Activated naive CD4-positive, alpha-beta T cell treated with anti-CD3 and anti-CD28 coated beads for 36 hours (primary cell): ENCODE measurements around the gene WRAP53. TPM values are rescaled to one million over a fixed set of nuclear protein-coding genes. Genes with fewer than 3 reads are reported as not detected.

Experiments used
- CTCF ChIA-PET: fragments of 350-600 bp; sonication (Branson Sonifier 250); formaldehyde crosslinking; loops from one replicate; lab custom pipeline; 2021; ENCODE audit warnings: antibody characterized with exemption; lab: Charles Lee
- DNase-seq: peaks from one replicate; pipeline ENCODE4 v3.0.0-alpha.2; 2020
- H3K27ac Mint-ChIP-seq: one replicate; pipeline ENCODE4 v1.8.0; 2021; ENCODE audit warnings: mild to moderate bottlenecking, mixed read lengths
- H3K27me3 Mint-ChIP-seq: one replicate; pipeline ENCODE4 v1.8.0; 2021; ENCODE audit warnings: low read depth, mixed read lengths
- H3K36me3 Mint-ChIP-seq: one replicate; pipeline ENCODE4 v1.8.0; 2021; ENCODE audit warnings: low read depth, mixed read lengths
- H3K4me1 Mint-ChIP-seq: one replicate; pipeline ENCODE4 v1.8.0; 2021; ENCODE audit warnings: low read depth, mixed read lengths
- H3K4me3 Mint-ChIP-seq: one replicate; pipeline ENCODE4 v1.8.0; 2021; ENCODE audit warnings: mild to moderate bottlenecking, moderate library complexity, mixed read lengths
- H3K9me3 Mint-ChIP-seq: one replicate; pipeline ENCODE4 v1.8.0; 2021; ENCODE audit warnings: mixed read lengths
- intact Hi-C: fragments of 100-400 bp; cut with micrococcal nuclease; formaldehyde crosslinking; loops from one replicate; pipeline ENCODE4 v1.15.1; 2023
- total RNA-seq, 2 experiments: library from RNA; stranded (reverse); gene quantifications; one replicate each; pipeline ENCODE4 v1.2.3, GENCODE V29; 2021

Gene WRAP53
- total RNA-seq, 2 experiments from 2014 or later, result 13.7 to 14.7 TPM

DNA sequence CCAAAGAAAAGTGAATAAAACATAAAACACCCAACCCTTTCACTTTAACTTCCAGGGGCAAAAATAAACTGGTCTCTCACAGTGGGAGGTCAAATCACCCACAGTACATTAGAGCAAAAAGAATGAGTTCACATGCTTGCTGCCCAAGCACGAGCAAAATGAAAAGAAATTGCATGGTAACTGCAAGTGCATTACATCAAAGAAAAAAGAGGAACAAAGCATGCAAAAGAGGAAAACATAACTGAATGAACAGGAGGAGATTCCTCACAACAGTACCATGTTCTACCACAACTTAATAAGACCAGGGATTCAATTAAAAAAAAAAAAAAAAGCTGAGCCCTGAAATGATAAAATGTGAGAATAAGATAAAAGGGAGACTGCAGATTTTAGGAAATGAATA, 41.5 kb downstream of the WRAP53 start:
- no peaks in the 10 kb centered on the region for H3K4me1 Mint-ChIP-seq
- no peaks in the 10 kb centered on the region for H3K36me3 Mint-ChIP-seq
- DNase-seq, result no peak
- H3K9me3 Mint-ChIP-seq, result no peaks in the 10 kb centered on the region
- peaks cover 3% of the 10 kb centered on the region for H3K27me3 Mint-ChIP-seq
- intact Hi-C loops, result no loop called here
- H3K27ac Mint-ChIP-seq, result no peak overlapping the region
- no peak overlapping the region for H3K4me3 Mint-ChIP-seq
- CTCF ChIA-PET, result interaction anchor here (0.5 to 1.2 kb wide), 2 partner anchors 260 to 364 kb away, joined by 3 to 5 read pairs; no protein-coding TSS in a partner anchor

DNA sequence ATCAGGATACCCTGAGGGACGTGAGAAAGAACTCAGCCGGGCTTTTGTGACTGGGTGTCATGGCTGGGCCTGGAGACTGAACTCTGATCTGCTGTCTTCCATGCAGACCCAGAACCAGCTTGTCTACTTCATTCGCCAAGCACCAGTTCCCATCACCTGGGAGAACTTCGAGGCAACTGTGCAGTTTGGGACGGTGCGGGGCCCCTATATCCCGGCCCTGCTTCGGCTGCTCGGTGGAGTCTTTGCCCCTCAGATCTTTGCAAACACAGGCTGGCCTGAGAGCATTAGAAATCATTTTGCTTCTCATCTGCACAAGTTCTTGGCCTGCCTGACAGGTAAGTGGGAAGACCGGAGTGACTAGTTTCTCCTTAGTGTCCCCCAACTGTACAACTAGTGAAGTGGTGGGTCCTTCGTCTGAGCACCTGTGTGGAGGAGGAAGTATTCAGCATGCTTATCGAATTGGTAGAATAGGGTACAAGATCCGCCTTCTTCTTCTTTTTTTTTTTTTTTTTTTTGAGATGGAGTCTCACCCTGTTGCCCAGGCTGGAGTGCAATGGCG, 44.8 kb downstream of the WRAP53 start:
- no peaks in the 10 kb centered on the region for H3K4me1 Mint-ChIP-seq
- CTCF ChIA-PET, result no interaction called here
- no peak overlapping the region for H3K4me3 Mint-ChIP-seq
- no peak overlapping the region for H3K27ac Mint-ChIP-seq
- DNase-seq, result no peak
- H3K9me3 Mint-ChIP-seq, result no peaks in the 10 kb centered on the region
- no peaks in the 10 kb centered on the region for H3K36me3 Mint-ChIP-seq
- intact Hi-C loops, result no loop called here
- no peaks in the 10 kb centered on the region for H3K27me3 Mint-ChIP-seq

DNA sequence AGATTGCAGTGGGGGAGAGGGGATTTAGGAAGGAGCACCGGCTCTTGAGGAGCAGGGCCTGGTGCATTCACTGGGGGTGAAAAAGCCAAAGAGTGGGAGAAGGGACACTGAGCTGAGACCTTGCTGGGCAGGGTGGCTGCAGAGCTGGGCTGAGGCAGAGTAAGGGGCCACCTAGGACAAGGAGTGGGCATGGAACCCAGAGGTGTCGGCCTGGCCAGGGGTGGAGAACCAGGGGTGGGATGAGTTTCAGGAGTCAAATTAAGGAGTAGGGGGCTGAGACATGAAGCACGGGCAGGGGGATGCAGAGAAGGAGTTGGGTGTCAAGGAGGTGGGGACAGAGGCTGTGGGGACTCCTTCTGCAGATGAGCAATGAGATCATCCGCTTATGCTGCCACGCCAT, 49.3 kb downstream of the WRAP53 start:
- no peaks in the 10 kb centered on the region for H3K4me1 Mint-ChIP-seq
- peaks cover 7% of the 10 kb centered on the region for H3K27me3 Mint-ChIP-seq
- no peaks in the 10 kb centered on the region for H3K36me3 Mint-ChIP-seq
- intact Hi-C loops, result no loop called here
- no peak overlapping the region for H3K27ac Mint-ChIP-seq
- CTCF ChIA-PET, result interaction anchor here (0.7 kb wide), 1 partner anchor 338 kb away, joined by 4 read pairs; no protein-coding TSS in a partner anchor
- no peaks in the 10 kb centered on the region for H3K9me3 Mint-ChIP-seq
- DNase-seq, result no peak
- H3K4me3 Mint-ChIP-seq, result no peak overlapping the region

DNA sequence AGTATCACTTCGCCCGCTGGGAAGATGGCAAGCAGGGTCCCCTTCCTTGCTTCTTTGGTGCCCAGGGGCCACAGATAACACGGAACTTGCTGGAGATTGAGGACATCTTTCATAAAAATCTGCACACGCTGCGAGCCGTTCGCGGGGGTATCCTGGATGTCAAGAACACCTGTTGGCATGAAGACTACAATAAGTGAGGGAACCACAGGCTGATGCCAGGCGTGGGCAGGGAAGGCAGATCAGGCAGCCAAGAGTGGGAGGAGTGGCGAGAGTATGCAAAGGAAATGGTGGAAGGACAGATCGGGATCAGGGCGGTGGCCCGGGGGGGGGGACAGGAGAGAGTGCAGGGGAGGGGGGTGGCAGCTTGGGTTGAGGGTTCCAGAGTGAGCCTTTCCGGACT, 51.5 kb downstream of the WRAP53 start:
- Mint-ChIP-seq H3K4me1 (no peaks in the 10 kb centered on the region), H3K36me3 (no peaks in the 10 kb centered on the region), H3K9me3 (no peaks in the 10 kb centered on the region), H3K27me3 (peaks cover 7% of the 10 kb centered on the region), H3K27ac (no peak overlapping the region), H3K4me3 (no peak overlapping the region)
- CTCF ChIA-PET, result no interaction called here
- intact Hi-C loops, result no loop called here
- no peak for DNase-seq

DNA sequence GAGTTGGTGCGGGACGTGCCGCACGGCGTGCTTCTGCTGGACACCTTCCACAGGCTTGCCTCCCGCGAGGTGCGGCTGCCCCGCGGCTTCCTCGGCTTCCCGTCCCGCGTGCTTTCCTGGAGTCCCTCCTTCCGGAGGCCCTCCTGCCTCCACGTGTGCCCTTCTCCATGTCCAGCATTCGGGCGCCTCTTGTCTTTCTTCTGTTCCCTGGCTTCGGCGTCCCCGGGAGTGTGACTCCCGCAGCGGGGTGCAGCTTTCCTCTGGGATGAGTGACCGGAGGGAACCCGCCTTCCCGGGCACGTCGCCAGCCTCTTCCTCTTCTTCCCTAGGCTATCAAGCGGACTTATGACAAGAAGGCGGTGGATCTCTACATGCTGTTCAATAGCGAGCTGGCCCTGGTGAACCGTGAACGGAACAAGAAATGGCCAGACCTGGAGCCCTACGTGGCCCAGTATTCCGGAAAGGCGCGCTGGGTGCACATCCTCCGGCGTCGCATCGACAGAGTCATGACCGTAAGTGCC, 52.3 kb downstream of the WRAP53 start:
- peaks cover 7% of the 10 kb centered on the region for H3K27me3 Mint-ChIP-seq
- no peaks in the 10 kb centered on the region for H3K9me3 Mint-ChIP-seq
- H3K4me1 Mint-ChIP-seq, result no peaks in the 10 kb centered on the region
- CTCF ChIA-PET, result no interaction called here
- intact Hi-C loops, result no loop called here
- no peak overlapping the region for H3K4me3 Mint-ChIP-seq
- no peak overlapping the region for H3K27ac Mint-ChIP-seq
- no peaks in the 10 kb centered on the region for H3K36me3 Mint-ChIP-seq
- DNase-seq, result no peak

DNA sequence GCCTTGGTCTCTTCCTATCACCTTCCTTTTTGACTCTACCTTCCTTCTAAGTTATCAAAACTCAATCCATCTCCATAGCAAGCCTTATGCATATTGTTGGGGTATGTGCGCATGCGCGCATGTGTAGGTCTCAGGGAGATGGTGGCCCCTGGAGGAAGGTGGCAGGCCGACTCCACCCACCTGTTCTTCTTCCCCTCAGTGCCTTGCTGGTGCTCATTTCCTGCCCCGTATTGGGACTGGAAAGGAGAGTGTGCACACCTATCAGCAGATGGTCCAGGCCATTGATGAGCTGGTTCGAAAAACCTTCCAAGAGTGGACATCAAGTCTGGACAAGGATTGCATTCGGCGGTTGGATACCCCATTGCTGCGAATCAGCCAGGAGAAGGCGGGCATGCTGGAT, 54.5 kb downstream of the WRAP53 start:
- Mint-ChIP-seq H3K4me1 (no peaks in the 10 kb centered on the region), H3K36me3 (no peaks in the 10 kb centered on the region), H3K9me3 (no peaks in the 10 kb centered on the region), H3K27ac (no peak overlapping the region), H3K27me3 (peaks cover 7% of the 10 kb centered on the region), H3K4me3 (no peak overlapping the region)
- CTCF ChIA-PET, result interaction anchor here (0.6 to 2.7 kb wide), 21 partner anchors 8 to 372 kb away, joined by 3 to 15 read pairs (median 4); partner anchors contain the start of gene KDM6B
- intact Hi-C loops, result loop anchor here (1.0 kb wide), 4 partner anchors 109 to 315 kb away; no protein-coding TSS in a partner anchor
- no peak for DNase-seq

DNA sequence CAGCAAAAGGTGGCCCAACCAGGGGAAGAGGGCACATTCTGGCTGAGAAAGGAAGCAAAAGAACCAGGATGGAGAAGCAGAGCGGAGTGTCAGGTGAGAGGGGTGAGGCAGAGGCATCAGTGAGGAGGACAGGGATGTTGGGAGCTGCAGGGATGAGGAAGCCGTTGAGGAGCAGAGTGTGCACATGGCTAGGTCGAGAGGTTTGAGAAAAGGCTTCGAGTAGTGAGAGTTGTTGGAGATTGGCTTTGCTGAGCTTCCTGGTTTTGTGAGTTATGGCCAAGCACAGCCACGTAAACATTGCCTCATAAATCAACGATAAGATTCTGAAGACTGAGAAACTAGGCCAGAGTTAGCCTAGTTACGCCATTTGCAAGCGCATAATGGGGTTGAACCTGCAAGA, 56.1 kb downstream of the WRAP53 start:
- intact Hi-C loops, result no loop called here
- Mint-ChIP-seq H3K36me3 (no peaks in the 10 kb centered on the region), H3K27me3 (peaks cover 8% of the 10 kb centered on the region), H3K27ac (no peak overlapping the region), H3K4me1 (no peaks in the 10 kb centered on the region), H3K9me3 (no peaks in the 10 kb centered on the region), H3K4me3 (no peak overlapping the region)
- CTCF ChIA-PET, result interaction anchor here (0.6 to 2.7 kb wide), 14 partner anchors 57 to 367 kb away, joined by 3 to 15 read pairs (median 4); partner anchors contain the start of genes NAA38 and TP53
- DNase-seq, result no peak

DNA sequence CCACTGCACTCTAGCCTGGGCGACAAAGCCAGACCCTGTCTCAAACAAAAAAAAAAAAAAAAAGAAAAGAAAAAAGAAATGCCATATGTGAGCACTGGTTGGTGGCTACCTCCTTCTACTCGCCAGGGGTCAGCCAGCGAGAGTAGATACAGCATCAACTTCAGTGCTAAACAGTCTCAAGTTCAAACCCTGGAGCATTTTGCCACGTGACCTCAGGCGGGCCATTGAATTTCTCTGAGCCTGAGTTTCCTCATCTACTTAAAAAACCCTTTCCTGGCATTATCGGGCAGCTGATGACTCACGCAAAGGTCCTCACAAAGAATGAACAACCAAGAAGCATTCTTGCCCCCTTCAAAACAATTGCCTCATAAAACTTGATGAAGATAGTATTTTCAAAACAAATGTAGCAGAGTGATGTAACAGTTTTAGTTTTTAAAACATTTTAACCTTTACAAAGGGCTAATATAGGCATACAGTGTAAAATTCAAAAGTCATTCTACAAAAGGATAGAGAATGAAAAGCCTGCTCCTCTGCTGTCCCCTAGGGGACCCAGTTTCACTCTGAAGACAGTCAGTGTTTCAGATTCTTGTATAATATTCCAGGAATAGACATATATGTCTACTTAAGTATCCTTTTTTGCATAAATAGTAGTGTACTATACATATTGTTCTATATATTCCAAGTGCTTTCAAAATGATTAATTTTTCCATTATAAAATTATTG, 57.6 kb downstream of the WRAP53 start:
- Mint-ChIP-seq H3K36me3 (no peaks in the 10 kb centered on the region), H3K27ac (no peak overlapping the region), H3K9me3 (no peaks in the 10 kb centered on the region), H3K27me3 (peaks cover 2% of the 10 kb centered on the region), H3K4me3 (no peak overlapping the region), H3K4me1 (no peaks in the 10 kb centered on the region)
- CTCF ChIA-PET, result no interaction called here
- no peak for DNase-seq
- intact Hi-C loops, result no loop called here

DNA sequence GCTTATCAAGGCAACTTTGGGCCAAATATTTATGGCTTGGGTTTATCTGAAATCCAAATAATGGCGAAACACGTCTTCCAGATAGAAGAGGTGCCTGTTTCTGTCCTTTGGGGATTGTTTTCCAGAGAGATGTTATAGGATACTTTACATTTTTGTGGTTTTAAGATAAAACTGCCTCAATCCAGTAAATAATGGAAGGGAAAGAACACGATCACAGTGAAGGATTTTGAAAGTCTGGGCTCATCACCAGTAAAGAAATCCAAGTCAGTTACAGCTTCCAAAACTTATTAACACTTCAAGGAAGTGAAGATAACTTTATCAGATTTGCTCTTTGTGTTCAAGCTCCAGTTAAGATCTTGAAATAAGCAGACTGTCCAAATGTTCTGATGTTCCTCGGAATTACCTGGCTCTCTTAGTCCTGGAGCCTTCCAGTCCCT, 59.4 kb downstream of the WRAP53 start:
- H3K9me3 Mint-ChIP-seq, result no peaks in the 10 kb centered on the region
- peaks cover 1% of the 10 kb centered on the region for H3K27me3 Mint-ChIP-seq
- no peaks in the 10 kb centered on the region for H3K36me3 Mint-ChIP-seq
- H3K4me1 Mint-ChIP-seq, result no peaks in the 10 kb centered on the region
- H3K4me3 Mint-ChIP-seq, result no peak overlapping the region
- CTCF ChIA-PET, result interaction anchor here (1.8 kb wide), 1 partner anchor 294 kb away, joined by 3 read pairs; no protein-coding TSS in a partner anchor
- intact Hi-C loops, result no loop called here
- no peak overlapping the region for H3K27ac Mint-ChIP-seq
- DNase-seq, result no peak

DNA sequence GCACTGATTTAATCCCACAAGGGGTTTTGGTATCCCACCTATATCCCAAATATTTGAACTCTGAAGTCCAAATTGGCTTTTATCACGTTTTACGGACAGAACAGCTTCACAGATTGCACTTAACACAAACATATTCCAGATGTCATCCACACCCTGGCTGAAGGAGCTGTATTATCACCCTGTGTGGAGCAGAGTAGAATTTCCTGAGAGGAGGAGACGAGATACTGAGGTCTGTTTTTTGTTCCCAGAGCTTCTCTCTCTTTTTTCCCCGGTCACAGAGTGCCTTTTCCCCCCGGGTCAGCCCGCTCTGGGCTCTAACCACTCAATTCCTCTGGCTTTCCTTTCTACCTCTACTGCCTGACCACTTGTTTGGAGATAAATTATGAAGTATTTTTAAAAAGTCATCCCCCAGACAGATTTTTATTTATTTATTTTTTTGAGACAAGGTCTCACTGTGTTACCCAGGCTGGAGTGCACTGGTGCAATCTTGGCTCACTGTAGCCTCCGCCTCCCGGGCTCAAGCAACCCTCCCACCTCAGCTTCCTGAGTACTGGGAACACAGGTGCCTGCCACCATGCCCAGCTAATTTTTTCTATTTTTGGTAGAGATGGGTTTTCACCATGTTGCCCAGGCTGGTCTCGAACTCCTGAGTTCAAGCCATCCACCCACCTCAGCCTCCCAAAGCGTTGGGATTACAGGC, 59.9 kb downstream of the WRAP53 start:
- CTCF ChIA-PET, result interaction anchor here (0.9 to 1.8 kb wide), 2 partner anchors 115 to 293 kb away, joined by 3 read pairs; no protein-coding TSS in a partner anchor
- H3K27me3 Mint-ChIP-seq, result peaks cover 1% of the 10 kb centered on the region
- no peak for DNase-seq

DNA sequence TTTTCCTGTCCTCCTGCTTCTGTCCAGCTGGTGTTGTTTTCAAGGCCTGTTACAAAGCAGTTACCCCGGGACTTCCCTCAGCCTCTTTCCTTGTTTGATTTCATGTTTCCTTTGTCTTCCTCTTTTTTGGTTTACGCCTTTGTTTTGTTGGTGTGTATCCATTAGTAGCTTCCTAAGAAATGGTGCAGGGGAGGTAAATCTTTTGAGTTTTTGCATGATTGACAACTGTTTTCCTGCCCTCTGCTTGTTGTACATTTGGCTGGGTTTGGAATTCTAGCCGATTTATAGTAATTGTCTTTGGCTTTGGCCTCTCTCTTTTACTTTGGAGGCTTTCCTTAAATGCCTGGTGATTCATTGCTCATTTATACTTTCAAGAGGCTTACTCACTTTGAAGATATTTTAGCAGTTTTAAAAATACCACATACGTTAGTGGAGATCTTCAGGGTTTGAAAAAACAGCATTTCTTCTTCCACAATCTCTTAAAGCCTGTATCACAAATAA, 62.1 kb downstream of the WRAP53 start:
- Mint-ChIP-seq H3K4me1 (no peaks in the 10 kb centered on the region), H3K36me3 (no peaks in the 10 kb centered on the region), H3K27me3 (peaks cover 1% of the 10 kb centered on the region), H3K4me3 (no peak overlapping the region), H3K9me3 (no peaks in the 10 kb centered on the region), H3K27ac (no peak overlapping the region)
- intact Hi-C loops, result no loop called here
- CTCF ChIA-PET, result no interaction called here
- DNase-seq, result no peak

More for the DNA sequence above, 59.9 kb downstream of the WRAP53 start:
- Mint-ChIP-seq H3K4me3 (no peak overlapping the region), H3K9me3 (no peaks in the 10 kb centered on the region), H3K27ac (no peak overlapping the region), H3K4me1 (no peaks in the 10 kb centered on the region), H3K36me3 (no peaks in the 10 kb centered on the region)
- intact Hi-C loops, result no loop called here
